Measurements from ENCODE around the gene NTN4. TPM values are rescaled to one million over a fixed set of nuclear protein-coding genes. Genes with fewer than 3 reads are reported as not detected.
A peak's percentile ranks its signal among the peaks of the same experiment; 100 is the strongest.

NTN4 gene
- total RNA-seq (2021; fragmentation: NEBNext Ultra II Directional; extraction: Animal tissue kit (Norgen Biotek cat#: 25700)): 100 to 1,000 TPM in 3 of 6 experiments, 10 to 100 TPM in 3; 51.3 to 117 (median 101) TPM
- long read RNA-seq, partial matches to known transcripts: 16 of 29 reads
- long read RNA-seq, other reads (novel, unspliced or antisense): 9 of 29 reads

- Mint-ChIP-seq H3K36me3 (ENCODE audit: low read depth) (peaks cover 17% of the 10 kb centered on the region), H3K4me3 (peak within 1 kb of the TSS; percentile 89), H3K27me3 (ENCODE audit: insufficient read depth) (peaks cover 8% of the 10 kb centered on the region), H3K4me1 (ENCODE audit: low read depth) (peaks cover 42% of the 10 kb centered on the region), H3K9me3 (no peaks in the 10 kb centered on the region), H3K27ac (peak within 1 kb of the TSS; percentile 85)
- TF ChIP-seq, protein P1, sequence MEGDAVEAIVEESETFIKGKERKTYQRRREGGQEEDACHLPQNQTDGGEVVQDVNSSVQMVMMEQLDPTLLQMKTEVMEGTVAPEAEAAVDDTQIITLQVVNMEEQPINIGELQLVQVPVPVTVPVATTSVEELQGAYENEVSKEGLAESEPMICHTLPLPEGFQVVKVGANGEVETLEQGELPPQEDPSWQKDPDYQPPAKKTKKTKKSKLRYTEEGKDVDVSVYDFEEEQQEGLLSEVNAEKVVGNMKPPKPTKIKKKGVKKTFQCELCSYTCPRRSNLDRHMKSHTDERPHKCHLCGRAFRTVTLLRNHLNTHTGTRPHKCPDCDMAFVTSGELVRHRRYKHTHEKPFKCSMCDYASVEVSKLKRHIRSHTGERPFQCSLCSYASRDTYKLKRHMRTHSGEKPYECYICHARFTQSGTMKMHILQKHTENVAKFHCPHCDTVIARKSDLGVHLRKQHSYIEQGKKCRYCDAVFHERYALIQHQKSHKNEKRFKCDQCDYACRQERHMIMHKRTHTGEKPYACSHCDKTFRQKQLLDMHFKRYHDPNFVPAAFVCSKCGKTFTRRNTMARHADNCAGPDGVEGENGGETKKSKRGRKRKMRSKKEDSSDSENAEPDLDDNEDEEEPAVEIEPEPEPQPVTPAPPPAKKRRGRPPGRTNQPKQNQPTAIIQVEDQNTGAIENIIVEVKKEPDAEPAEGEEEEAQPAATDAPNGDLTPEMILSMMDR (IDR thresholded peaks at IDR 0.05): no peak
- peak; percentile 33 for DNase-seq
Observed at GRCh38 chr12:95790033-95790916, at the start of gene NTN4. Gene NTN4 (minus strand): TSS chr12:95790764. CDS start chr12:95790309, 455 bp downstream.

DNA sequence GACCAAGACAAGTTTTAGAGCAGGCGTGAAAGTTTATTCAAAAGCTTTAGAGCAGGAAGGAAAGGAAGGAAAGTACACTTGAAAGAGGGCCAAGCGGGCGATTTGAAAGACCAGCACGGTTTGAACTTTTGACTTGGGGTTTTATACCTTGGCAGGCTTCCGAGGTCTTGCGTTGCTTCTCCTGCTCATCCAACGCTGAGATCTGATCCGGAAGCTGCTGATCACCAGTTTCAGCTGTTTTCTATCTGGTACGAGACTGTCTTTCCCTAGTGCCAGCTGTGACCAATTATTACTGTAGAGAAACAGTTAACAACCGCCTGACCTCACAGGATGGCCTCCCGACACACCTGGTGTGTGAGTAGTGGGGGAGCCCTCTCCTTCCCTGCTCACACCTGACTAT is 47.6 kb upstream of the NTN4 start:
- DNase-seq: peak; percentile 50
- TF ChIP-seq, protein P1 (IDR thresholded peaks at IDR 0.05): no peak
- Mint-ChIP-seq H3K4me1 (ENCODE audit: low read depth) (peaks cover 32% of the 10 kb centered on the region), H3K27me3 (ENCODE audit: insufficient read depth) (peaks cover 8% of the 10 kb centered on the region), H3K9me3 (no peaks in the 10 kb centered on the region), H3K4me3 (peak overlapping the region; percentile 47), H3K27ac (0 out of 2 replicates have a peak overlapping the region, but pooled peaks have one; percentile 29), H3K36me3 (ENCODE audit: low read depth) (no peaks in the 10 kb centered on the region)

- H3K27ac Mint-ChIP-seq: no peak overlapping the region
- H3K27me3 Mint-ChIP-seq (ENCODE audit: insufficient read depth): peaks cover 12% of the 10 kb centered on the region
- no peaks in the 10 kb centered on the region for H3K9me3 Mint-ChIP-seq
- no peak for DNase-seq
- H3K36me3 Mint-ChIP-seq (ENCODE audit: low read depth): no peaks in the 10 kb centered on the region
- TF ChIP-seq, protein P1 (IDR thresholded peaks at IDR 0.05): no peak
- H3K4me1 Mint-ChIP-seq (ENCODE audit: low read depth): peaks cover 32% of the 10 kb centered on the region
- H3K4me3 Mint-ChIP-seq: peak overlapping the region; percentile 47
Observed at GRCh38 chr12:95837240-95838038, 46.9 kb upstream of the NTN4 start.

DNA sequence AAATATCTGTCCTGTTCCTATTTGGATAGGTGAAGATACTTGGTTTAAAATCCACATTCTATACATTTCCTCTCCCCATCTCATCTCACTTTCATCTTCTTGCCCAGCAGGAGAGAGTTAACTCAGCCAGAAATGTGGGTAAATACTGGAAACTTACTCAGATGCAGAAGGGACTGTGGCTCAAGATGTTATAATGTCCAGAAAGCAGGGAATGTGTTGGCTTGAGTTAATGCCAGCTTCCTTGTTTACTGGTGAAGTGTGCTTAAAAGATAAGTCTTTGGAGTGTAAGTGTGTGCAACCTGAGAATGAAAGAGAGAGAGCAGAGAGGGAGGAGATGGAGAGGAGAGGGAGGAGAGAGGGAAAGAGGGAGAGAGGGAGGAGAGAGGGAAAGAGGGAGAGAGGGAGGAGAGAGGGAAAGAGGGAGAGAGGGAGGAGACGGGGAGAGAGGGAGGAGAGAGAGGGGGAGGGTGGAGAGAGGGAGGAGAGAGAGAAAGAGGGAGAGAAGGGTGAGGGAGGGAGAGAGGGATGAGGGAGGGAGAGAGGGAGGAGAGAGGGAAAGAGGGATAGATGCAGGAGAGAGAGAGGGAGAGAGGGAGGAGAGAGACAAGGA is 46.2 kb upstream of the NTN4 start:
- peak; percentile 30 for DNase-seq
- Mint-ChIP-seq H3K9me3 (no peaks in the 10 kb centered on the region), H3K4me1 (ENCODE audit: low read depth) (peaks cover 32% of the 10 kb centered on the region), H3K27ac (no peak overlapping the region; the same call in 1 of the 2 replicates), H3K4me3 (peak overlapping the region; percentile 45), H3K27me3 (ENCODE audit: insufficient read depth) (peaks cover 18% of the 10 kb centered on the region), H3K36me3 (ENCODE audit: low read depth) (no peaks in the 10 kb centered on the region)
- TF ChIP-seq, protein P1 (IDR thresholded peaks at IDR 0.05): no peak

DNA sequence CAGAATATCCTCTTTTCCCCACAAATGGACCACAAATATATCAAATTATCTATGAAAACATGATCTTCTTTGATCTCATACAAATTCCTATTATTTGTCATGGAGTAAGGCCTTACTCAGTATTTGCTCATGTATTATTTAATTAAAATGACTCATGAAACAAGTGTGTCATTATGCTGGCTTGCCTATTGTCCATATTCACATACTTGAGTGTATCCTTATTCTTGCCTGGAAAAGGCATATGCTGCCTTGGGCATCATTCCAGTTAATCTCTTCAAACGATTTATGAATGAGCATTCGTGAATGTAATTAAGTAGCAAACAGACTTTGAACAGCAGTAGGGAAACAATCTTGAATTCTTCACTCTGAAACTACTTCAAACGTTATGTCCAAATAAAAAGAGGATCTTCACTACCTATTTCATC is 45.6 kb upstream of the NTN4 start:
- H3K9me3 Mint-ChIP-seq: no peaks in the 10 kb centered on the region
- TF ChIP-seq, protein P1 (IDR thresholded peaks at IDR 0.05): no peak
- peaks cover 18% of the 10 kb centered on the region for H3K27me3 Mint-ChIP-seq (ENCODE audit: insufficient read depth)
- peak overlapping the region; percentile 45; the same call in 1 of the 2 replicates for H3K4me3 Mint-ChIP-seq
- DNase-seq: peak; percentile 62
- peaks cover 32% of the 10 kb centered on the region for H3K4me1 Mint-ChIP-seq (ENCODE audit: low read depth)
- no peaks in the 10 kb centered on the region for H3K36me3 Mint-ChIP-seq (ENCODE audit: low read depth)
- H3K27ac Mint-ChIP-seq: no peak overlapping the region; the same call in 1 of the 2 replicates
